GM19193 (cell line): Measurements from ENCODE around the gene CLEC4G.

Source experiments
- POLR2A ChIP-seq: IDR thresholded peaks from 4 replicates; pipeline ENCODE4 v1.6.1; 2011; ENCODE audit not compliant: insufficient read depth, insufficient read length; ENCODE audit errors: extremely low read depth

The CLEC4G gene

GRCh38 chr19:7732045-7732444, at the start of gene CLEC4G:
TSS of gene CLEC4G (minus strand) at chr19:7732110. CDS start at chr19:7732102, 8 bp downstream.
- no peak for TF ChIP-seq POLR2A

GRCh38 chr19:7781157-7781556, 49.2 kb upstream of the CLEC4G start:
- TF ChIP-seq POLR2A: no peak

- TF ChIP-seq POLR2A: no peak
Observed at GRCh38 chr19:7779631-7780486, 47.9 kb upstream of the CLEC4G start.

- TF ChIP-seq POLR2A: no peak
Observed at GRCh38 chr19:7778081-7778480, 46.2 kb upstream of the CLEC4G start.

- no peak for TF ChIP-seq POLR2A
Observed at GRCh38 chr19:7775761-7776160, 43.9 kb upstream of the CLEC4G start.

- TF ChIP-seq POLR2A: no peak
Observed at GRCh38 chr19:7773841-7774240, 41.9 kb upstream of the CLEC4G start.

- TF ChIP-seq POLR2A: no peak
Observed at GRCh38 chr19:7772752-7773291, 40.9 kb upstream of the CLEC4G start.

GRCh38 chr19:7771072-7771471, 39.2 kb upstream of the CLEC4G start:
- no peak for TF ChIP-seq POLR2A

GRCh38 chr19:7769171-7769570, 37.3 kb upstream of the CLEC4G start:
- no peak for TF ChIP-seq POLR2A

GRCh38 chr19:7767487-7767886, 35.6 kb upstream of the CLEC4G start:
- no peak for TF ChIP-seq POLR2A

GRCh38 chr19:7766535-7766934, 34.6 kb upstream of the CLEC4G start:
- no peak for TF ChIP-seq POLR2A

- no peak for TF ChIP-seq POLR2A
Observed at GRCh38 chr19:7763696-7764095, 31.8 kb upstream of the CLEC4G start.

GRCh38 chr19:7762719-7763293, 30.9 kb upstream of the CLEC4G start, which contains the start of gene CLEC4M:
TSS of gene CLEC4M (plus strand) at chr19:7763243. CDS start at chr19:7763267, 24 bp downstream.
- TF ChIP-seq POLR2A: no peak

- no peak for TF ChIP-seq POLR2A
Observed at GRCh38 chr19:7759156-7759555, 27.2 kb upstream of the CLEC4G start.

- no peak for TF ChIP-seq POLR2A
Observed at GRCh38 chr19:7757358-7757757, 25.4 kb upstream of the CLEC4G start.

- no peak for TF ChIP-seq POLR2A
Observed at GRCh38 chr19:7756258-7756657, 24.3 kb upstream of the CLEC4G start.
